ENCODE results near the gene INSL3. TPM values are rescaled to one million over a fixed set of nuclear protein-coding genes. Genes with fewer than 3 reads are reported as not detected.
"Not testable (repeated sequence)": the region's sequence is repeated elsewhere in the genome, so short reads cannot be mapped to it uniquely, and the experiment has no call there.

The INSL3 gene
- total RNA-seq, 6 experiments from 2014 or later, result not detected

GRCh38 chr19:17778251-17778967 is 42.9 kb downstream of the INSL3 start:
- 15% methylated on average over 19 of the region's 37 CpGs for WGBS (ENCODE audit: insufficient coverage, low coverage, low lambda C conversion rate, missing lambda C conversion rate)
- Histone ChIP-seq H3K27me3 (no peaks in the 10 kb centered on the region), H3K27ac (no peak overlapping the region), H3K9me3 (no peaks in the 10 kb centered on the region), H3K4me3 (no peak overlapping the region), H3K36me3 (no peaks in the 10 kb centered on the region), H3K4me1 (no peaks in the 10 kb centered on the region)
- TF ChIP-seq, protein P1, sequence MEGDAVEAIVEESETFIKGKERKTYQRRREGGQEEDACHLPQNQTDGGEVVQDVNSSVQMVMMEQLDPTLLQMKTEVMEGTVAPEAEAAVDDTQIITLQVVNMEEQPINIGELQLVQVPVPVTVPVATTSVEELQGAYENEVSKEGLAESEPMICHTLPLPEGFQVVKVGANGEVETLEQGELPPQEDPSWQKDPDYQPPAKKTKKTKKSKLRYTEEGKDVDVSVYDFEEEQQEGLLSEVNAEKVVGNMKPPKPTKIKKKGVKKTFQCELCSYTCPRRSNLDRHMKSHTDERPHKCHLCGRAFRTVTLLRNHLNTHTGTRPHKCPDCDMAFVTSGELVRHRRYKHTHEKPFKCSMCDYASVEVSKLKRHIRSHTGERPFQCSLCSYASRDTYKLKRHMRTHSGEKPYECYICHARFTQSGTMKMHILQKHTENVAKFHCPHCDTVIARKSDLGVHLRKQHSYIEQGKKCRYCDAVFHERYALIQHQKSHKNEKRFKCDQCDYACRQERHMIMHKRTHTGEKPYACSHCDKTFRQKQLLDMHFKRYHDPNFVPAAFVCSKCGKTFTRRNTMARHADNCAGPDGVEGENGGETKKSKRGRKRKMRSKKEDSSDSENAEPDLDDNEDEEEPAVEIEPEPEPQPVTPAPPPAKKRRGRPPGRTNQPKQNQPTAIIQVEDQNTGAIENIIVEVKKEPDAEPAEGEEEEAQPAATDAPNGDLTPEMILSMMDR (IDR thresholded peaks at IDR 0.05), result no peak
- TF ChIP-seq POLR2A (IDR thresholded peaks at IDR 0.05), result no peak
- DNase-seq (peak in 2 of 3 donors; percentile 59 to 61), ATAC-seq (peak; percentile 56 to 64 (median 62))
- intact Hi-C loops (cut with DNase I), result loop anchor here in 1 of 2 donors (10.0 kb wide), 1 partner anchor 64 kb away; the partner anchor contains the start of gene MAP1S

GRCh38 chr19:17777840-17778239 is 43.5 kb downstream of the INSL3 start:
- H3K4me3 ChIP-seq, ATAC-seq, H3K36me3 ChIP-seq, H3K4me1 ChIP-seq, H3K9me3 ChIP-seq, H3K27ac ChIP-seq, DNase-seq, H3K27me3 ChIP-seq: not testable (repeated sequence)
- WGBS (ENCODE audit: insufficient coverage, low coverage, low lambda C conversion rate, missing lambda C conversion rate), result 67% methylated on average over 3 of the region's 10 CpGs
- intact Hi-C loops (cut with DNase I), result loop anchor here in 1 of 2 donors (10.0 kb wide), 1 partner anchor 63 kb away; the partner anchor contains the start of gene MAP1S

DNA sequence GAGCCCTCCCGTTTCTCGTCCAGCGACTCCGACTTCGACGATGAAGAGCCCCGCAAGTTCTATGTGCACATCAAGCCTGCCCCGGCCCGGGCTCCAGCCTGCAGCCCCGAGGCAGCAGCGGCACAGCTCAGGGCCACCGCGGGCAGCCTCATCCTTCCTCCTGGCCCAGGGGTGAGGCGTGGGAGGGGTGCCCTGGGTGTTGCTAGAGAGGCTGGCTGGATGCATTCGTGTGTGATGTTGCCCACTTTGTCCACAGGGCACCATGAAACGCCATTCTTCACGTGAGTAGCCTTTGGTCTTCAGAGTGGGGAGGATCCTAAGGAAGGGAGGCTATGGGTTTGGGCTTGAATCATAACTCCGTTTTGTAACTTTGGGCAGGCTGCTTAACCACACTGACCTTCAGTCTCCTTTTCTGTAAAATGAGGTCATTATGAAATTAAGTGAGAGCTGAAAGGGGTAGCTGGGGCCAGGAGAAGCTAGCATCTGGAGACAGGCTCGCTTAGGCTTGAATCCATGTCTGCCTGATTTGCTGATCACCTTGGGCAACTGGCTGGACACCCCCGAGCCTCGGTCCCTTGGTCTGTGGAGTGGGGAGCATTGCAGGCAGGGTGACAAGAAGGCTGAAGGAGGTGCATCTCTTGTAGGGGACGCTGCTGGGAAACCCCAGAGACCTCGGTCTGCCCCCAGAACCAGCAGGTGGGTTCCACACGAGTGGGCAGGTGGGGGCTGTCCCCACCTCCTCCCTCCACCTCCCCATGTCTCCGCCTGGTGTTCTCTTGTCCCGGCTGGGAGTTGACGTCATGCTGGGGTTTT is 45.1 kb downstream of the INSL3 start:
- intact Hi-C loops (cut with DNase I), result loop anchor here in 1 of 2 donors (10.0 kb wide), 1 partner anchor 61 kb away; the partner anchor contains the start of gene MAP1S
- H3K27ac ChIP-seq, result no peak overlapping the region
- H3K4me1 ChIP-seq, result no peaks in the 10 kb centered on the region
- no peak overlapping the region for H3K4me3 ChIP-seq
- ATAC-seq, result no peak
- H3K27me3 ChIP-seq, result no peaks in the 10 kb centered on the region
- H3K36me3 ChIP-seq, result no peaks in the 10 kb centered on the region
- no peaks in the 10 kb centered on the region for H3K9me3 ChIP-seq
- WGBS (ENCODE audit: insufficient coverage, low coverage, low lambda C conversion rate, missing lambda C conversion rate), result 62% methylated on average over 16 of the region's 27 CpGs
- DNase-seq, result no peak
- TF ChIP-seq, protein P1 (IDR thresholded peaks at IDR 0.05), result no peak
- no peak for TF ChIP-seq POLR2A (IDR thresholded peaks at IDR 0.05)

GRCh38 chr19:17775245-17775927 is 45.9 kb downstream of the INSL3 start:
- H3K36me3 ChIP-seq, result no peaks in the 10 kb centered on the region
- 60% methylated on average over 2 of the region's 16 CpGs for WGBS (ENCODE audit: insufficient coverage, low coverage, low lambda C conversion rate, missing lambda C conversion rate)
- ATAC-seq (peak; percentile 25 to 57 (median 30)), DNase-seq (no peak)
- no peak overlapping the region for H3K27ac ChIP-seq
- no peaks in the 10 kb centered on the region for H3K4me1 ChIP-seq
- H3K4me3 ChIP-seq, result no peak overlapping the region
- no peak for TF ChIP-seq POLR2A (IDR thresholded peaks at IDR 0.05)
- TF ChIP-seq, protein P1 (IDR thresholded peaks at IDR 0.05), result peak; percentile 30 to 48 (median 46)
- intact Hi-C loops (cut with DNase I), result loop anchor here in 1 of 2 donors (10.0 kb wide), 1 partner anchor 61 kb away; the partner anchor contains the start of gene MAP1S
- no peaks in the 10 kb centered on the region for H3K27me3 ChIP-seq
- H3K9me3 ChIP-seq, result no peaks in the 10 kb centered on the region
